ENCODE results near the gene PNLIP.

The PNLIP gene

GRCh38 chr10:116615199-116615776, 69.6 kb downstream of the PNLIP start:
- no peak for DNase-seq (ENCODE audit: low read depth)

Measured in CMK (cell line).